LNCAP (cell line): ENCODE data around the gene PFDN1.

Source experiments
- TF ChIP-seq, protein P1 (sequence below): fragments of 450-650 bp; IDR thresholded peaks from 2 replicates; pipeline ENCODE4 v1.5.1; 2017; ENCODE audit warnings: mild to moderate bottlenecking

PFDN1 gene

GRCh38 chr5:140344683-140345423 lies 42.0 kb upstream of the PFDN1 start:
- TF ChIP-seq, protein P1, sequence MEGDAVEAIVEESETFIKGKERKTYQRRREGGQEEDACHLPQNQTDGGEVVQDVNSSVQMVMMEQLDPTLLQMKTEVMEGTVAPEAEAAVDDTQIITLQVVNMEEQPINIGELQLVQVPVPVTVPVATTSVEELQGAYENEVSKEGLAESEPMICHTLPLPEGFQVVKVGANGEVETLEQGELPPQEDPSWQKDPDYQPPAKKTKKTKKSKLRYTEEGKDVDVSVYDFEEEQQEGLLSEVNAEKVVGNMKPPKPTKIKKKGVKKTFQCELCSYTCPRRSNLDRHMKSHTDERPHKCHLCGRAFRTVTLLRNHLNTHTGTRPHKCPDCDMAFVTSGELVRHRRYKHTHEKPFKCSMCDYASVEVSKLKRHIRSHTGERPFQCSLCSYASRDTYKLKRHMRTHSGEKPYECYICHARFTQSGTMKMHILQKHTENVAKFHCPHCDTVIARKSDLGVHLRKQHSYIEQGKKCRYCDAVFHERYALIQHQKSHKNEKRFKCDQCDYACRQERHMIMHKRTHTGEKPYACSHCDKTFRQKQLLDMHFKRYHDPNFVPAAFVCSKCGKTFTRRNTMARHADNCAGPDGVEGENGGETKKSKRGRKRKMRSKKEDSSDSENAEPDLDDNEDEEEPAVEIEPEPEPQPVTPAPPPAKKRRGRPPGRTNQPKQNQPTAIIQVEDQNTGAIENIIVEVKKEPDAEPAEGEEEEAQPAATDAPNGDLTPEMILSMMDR: no peak

DNA sequence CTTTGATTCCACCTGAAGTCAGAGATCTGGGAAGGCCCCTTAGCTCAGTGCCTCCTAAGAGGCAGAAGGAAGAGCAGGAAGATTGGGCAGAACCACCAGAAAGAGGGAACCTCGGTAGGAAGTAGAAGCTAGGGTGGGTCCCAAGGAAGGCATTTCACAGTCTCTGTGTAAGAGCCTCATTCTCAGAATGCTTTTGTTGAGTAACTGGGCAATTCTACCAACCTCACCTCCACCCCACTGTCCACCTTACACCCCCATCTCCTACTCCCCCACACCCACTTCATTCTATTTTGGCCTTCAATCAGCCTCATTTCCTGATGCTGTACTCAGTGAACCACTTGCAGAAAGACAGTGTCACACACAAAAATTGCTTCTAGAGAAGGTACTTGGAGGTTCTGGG lies 40.0 kb upstream of the PFDN1 start:
- TF ChIP-seq, protein P1: no peak

GRCh38 chr5:140342287-140342686 lies 39.4 kb upstream of the PFDN1 start:
- TF ChIP-seq, protein P1: no peak

- TF ChIP-seq, protein P1: no peak
These were observed 38.7 kb upstream of the PFDN1 start for GRCh38 chr5:140341591-140341990.

- TF ChIP-seq, protein P1: no peak
These were observed 37.8 kb upstream of the PFDN1 start for GRCh38 chr5:140340605-140341121.

GRCh38 chr5:140339636-140340035 lies 36.7 kb upstream of the PFDN1 start:
- TF ChIP-seq, protein P1: no peak

DNA sequence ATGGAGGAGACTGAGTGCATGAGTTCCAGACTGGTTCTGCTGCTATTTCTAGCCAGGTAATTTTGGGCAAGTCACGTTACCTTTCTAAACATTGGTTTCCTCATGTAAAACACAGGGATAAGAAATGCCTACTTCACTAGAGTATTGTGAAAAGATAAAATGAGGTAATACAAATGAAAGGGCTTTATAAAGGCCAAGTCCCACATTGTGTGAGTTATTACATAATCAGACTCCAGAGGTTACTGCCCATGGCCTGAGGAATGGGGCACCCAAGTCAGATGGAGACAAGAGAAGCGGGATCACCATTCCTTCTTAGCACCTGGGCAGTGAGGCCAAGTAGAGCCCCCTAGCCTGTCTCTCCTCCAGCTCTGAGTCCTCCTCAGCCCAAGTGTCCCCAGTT lies 36.0 kb upstream of the PFDN1 start:
- TF ChIP-seq, protein P1: no peak
